Suprapubic skin (tissue), 4 donors: ENCODE data around the gene MPZ.
A peak's percentile ranks its signal among the peaks of the same experiment; 100 is the strongest.

Source experiments
- EP300 ChIP-seq: sonication (generic); formaldehyde crosslinking; IDR thresholded peaks from one replicate; pipeline ENCODE4 v1.6.1; 2017; ENCODE audit warnings: antibody characterized with exemption
- POLR2A ChIP-seq, 2 donors: fragments of 450-650 bp; IDR thresholded peaks; one replicate each; pipeline ENCODE4 v1.6.1; 2017; ENCODE audit warnings: antibody characterized with exemption in 2 of 2, mild to moderate bottlenecking in 2 of 2, moderate library complexity in 2 of 2
- POLR2AphosphoS5 ChIP-seq, 3 donors: sonication (generic); formaldehyde crosslinking; IDR thresholded peaks; one replicate each; pipeline ENCODE4 v1.6.1; 2017; ENCODE audit warnings: antibody characterized with exemption in 3 of 3
- TF ChIP-seq, protein P1 (sequence below), 2 donors: fragments of 200-600 bp in 1 of 2; fragments of 450-650 bp in 1 of 2; sonication (generic) in 1 of 2; IDR thresholded peaks; one replicate each; pipeline ENCODE4 v1.5.1; 2016 to 2019; ENCODE audit warnings: antibody characterized with exemption in 2 of 2, mild to moderate bottlenecking in 1 of 2, moderate library complexity in 1 of 2

DNA sequence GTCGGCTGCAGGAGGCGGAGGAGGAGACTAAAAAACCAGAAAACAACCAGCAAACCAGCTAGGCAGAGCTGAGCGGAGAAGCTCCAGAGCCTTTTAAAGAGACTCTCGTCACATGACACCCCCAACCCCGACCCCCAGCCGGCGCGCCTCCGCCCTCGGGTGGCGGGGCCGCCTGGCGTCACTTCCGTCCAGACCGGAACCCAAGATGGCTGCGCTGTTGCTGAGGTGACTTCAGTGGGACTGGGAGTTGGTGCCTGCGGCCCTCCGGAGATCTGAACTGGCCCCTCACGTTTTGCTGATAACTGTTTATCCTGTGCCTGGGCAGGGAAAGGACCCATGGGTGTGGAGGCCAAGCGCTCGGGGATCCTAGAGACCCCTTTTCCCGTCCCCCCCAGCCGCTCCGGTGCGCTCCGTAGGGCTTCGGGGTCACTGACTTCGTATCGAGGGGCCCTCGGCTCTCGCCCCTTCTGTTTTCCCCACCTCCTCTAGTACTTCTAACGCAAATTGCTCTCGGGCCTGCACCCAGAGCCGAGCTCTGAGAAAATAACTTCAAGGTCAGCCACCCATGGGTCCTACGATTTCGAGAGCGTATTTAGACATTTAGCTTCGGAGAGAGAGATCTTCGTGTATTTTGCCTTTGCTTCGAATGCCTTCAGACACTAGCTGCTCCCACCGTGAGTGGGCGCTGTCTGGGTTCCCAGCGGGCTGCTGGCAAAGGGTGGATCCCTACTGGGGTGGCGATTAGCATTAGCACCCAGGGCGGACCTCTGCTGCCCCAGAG is 4.6 kb upstream of the MPZ start, which contains the start of gene SDHC:
- TF ChIP-seq, protein P1, sequence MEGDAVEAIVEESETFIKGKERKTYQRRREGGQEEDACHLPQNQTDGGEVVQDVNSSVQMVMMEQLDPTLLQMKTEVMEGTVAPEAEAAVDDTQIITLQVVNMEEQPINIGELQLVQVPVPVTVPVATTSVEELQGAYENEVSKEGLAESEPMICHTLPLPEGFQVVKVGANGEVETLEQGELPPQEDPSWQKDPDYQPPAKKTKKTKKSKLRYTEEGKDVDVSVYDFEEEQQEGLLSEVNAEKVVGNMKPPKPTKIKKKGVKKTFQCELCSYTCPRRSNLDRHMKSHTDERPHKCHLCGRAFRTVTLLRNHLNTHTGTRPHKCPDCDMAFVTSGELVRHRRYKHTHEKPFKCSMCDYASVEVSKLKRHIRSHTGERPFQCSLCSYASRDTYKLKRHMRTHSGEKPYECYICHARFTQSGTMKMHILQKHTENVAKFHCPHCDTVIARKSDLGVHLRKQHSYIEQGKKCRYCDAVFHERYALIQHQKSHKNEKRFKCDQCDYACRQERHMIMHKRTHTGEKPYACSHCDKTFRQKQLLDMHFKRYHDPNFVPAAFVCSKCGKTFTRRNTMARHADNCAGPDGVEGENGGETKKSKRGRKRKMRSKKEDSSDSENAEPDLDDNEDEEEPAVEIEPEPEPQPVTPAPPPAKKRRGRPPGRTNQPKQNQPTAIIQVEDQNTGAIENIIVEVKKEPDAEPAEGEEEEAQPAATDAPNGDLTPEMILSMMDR (IDR thresholded peaks at IDR 0.05), result peak in 1 of 2 donors; percentile 29
- peak; percentile 73 to 75 for TF ChIP-seq POLR2A (IDR thresholded peaks at IDR 0.05)
- no peak for TF ChIP-seq EP300
- TF ChIP-seq POLR2AphosphoS5 (IDR thresholded peaks at IDR 0.05), result peak; percentile 57 to 87 (median 73)
